ENCODE measurements around the gene SHE.

- TF ChIP-seq YY1 (IDR thresholded peaks at IDR 0.05; ENCODE audit: low read depth) (no peak), EGR1 (IDR thresholded peaks at IDR 0.05) (no peak), USF1 (IDR thresholded peaks at IDR 0.05) (no peak), CREB1 (IDR thresholded peaks at IDR 0.05; ENCODE audit: low read depth) (no peak), TCF12 (IDR thresholded peaks at IDR 0.05; ENCODE audit: low read depth) (no peak), EP300 (IDR thresholded peaks at IDR 0.05; ENCODE audit: borderline replicate concordance) (no peak), REST (IDR thresholded peaks at IDR 0.05; ENCODE audit: low read depth) (no peak), ZBTB7A (IDR thresholded peaks at IDR 0.05; ENCODE audit: low read depth) (no peak)
Observed at GRCh38 chr1:154502744-154503115, 518 bp upstream of the SHE start.

Data from Ishikawa (cell line).